DMS114 treated with DMSO at 0.1 percent for 48 hours (cell line): Measurements from ENCODE around the gene AZU1.
A peak's percentile ranks its signal among the peaks of the same experiment; 100 is the strongest.

Experiments used
- DNase-seq: peaks from one replicate; lab custom pipeline; 2025; ENCODE audit not compliant: unreplicated experiment; lab: John Stamatoyannopoulos, UW

The AZU1 gene

DNA sequence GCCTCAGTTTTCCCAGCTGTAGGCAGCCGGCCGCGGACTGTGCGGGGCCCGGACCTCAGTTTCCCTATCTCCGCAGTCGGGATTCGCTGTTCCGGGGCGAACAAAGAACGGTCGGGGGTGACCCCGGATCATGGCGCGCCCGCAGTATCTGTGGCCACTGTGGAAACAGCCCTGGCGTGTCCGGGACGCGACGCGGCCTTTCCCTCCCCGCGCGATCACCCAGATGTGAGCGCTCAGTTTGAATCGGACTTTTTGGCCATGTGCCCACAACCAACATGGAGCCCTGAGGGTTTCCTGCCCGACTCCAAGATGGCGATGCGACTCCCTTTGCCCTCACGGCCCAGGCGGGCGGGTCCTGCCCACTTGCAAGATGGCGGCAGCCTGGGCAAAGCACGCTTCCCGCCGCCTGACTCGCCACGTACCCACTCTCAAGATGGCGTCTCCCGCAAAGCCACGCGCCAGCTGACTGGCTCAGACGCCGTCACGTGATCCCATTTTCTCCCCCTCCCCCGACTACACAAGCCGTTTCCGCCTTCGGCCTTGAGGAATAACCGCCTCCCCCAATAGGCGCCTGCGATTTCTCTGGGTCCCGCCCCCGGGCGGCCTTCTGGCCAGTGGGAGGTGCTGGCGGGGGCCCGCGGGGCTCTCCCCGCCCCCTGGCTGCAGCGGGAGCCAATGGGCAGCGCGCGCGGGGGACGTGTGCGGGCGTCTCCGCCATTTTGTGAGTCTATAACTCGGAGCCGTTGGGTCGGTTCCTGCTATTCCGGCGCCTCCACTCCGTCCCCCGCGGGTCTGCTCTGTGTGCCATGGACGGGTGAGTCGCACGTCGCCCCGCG is 30.7 kb upstream of the AZU1 start, which contains the start of gene PTBP1:
PTBP1 (plus strand) TSS at position 761 of the 836 bp plus-strand sequence; CDS start at position 807, 46 bp downstream.
- DNase-seq = peak; percentile 96

DNA sequence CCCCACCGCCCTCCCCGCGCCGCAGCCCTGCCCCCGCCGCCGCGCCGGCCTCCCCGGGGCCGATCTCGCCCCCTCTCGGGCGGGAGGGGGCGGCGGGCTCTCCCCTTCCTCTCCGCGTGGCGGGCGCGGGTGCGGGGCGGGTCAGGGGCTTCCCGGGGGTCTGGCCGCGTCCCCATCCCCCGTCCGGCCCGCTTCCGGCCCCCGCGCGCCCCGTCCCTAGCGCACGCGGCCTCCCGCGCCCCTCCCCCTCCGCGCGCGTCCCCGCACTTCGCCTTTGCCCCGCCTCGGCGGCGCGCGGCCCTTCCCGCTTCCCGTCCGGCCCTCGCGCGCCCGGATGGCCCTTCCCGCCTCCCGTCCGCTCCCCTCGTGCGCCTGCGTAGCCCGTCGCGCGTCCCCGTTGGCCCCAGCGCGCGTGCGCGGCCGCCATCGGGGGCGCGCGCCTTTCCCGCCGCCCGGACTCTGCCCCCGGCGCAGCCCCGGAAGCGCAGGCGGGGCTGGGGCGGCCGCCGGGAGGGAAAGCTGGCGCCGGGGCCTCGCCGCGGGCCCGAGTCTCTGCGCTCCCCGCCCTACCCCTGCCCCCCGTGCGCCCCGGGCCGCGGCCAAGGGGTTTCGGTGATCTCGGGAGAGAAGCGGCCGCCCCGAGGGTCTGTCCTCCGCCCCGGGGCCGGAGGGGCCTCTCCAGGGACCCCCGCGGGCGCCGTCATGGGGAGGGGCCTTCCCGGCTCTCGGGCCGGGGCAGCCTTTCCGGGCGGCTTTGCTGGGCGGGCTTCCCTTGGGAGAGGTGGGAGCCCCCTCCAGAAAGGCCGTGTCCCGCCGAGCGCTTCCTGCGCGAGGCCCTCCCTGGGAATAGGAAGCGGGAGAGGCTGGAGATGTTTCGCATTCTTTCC is 29.9 kb upstream of the AZU1 start:
- DNase-seq = peak; percentile 32

DNA sequence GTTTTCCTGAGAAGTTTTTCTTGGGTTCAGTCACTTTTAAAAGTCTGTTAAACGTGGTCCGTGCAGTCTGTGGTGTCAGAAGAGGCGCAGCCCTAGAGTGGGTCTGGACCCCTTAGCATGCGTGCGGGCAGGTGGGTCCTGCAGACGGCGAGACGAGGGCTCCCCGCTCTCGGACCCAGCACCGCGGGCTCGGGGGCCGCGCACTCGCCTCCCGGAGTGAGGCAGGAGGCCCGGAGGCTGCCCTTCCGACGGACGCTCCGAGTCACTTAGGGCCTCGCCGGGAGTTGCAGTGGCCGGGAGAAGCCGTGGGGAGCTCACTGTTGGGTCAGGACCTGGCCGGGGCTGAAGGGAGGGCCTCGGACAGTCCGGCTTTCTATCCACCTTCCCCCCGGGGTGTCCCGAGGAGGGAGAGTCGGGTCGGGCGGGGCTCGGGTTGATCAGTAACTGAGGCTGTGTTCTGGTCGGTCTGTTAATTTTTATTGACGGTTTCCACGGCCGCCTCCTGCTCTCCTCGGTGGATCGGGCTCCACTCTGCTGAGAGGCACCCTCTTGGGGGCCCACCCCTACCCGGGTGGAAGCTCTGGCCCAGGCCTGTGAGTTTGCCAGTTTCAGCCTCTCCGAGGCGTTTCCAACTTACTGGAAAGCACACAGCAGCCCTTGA is 29.1 kb upstream of the AZU1 start:
- no peak for DNase-seq

DNA sequence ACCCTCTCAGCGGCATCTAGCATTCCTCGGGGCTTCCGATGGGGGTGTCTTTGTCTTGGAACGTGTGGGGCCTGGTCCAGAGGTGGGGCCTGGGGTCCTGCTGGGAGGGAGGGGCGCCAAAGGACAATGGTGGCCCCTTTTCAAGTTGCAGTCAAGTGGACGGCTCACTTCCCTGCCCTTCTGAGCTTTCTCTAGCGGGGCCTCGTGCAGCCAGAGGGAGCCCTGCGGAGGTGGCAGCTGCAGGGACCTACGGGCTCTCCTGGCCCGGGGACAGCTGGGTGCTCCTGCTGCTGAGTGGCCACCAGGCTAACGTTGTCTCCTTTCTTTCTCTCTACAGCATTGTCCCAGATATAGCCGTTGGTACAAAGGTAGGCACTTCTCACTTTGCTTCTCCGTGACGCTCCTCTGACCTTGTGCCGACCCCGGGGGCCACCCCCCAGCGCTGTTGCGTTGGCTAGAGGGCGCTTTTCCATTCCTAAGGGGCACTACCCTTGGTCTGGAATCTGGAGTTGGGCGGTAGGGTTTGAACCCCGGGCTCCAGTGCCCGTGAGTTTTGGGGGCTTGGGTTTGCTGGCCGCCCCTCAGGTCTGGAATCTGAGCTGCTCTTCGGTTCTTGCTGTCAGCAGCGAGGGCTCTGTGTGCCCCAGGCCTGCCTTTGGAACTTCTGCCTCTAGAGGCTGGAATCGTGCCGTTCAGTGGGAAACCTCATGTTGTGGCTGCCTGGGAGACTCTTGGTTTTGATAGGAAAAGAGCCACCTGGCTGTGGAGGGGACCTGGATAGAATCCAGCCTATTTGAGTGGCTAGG is 28.4 kb upstream of the AZU1 start:
- DNase-seq = peak; percentile 5

DNA sequence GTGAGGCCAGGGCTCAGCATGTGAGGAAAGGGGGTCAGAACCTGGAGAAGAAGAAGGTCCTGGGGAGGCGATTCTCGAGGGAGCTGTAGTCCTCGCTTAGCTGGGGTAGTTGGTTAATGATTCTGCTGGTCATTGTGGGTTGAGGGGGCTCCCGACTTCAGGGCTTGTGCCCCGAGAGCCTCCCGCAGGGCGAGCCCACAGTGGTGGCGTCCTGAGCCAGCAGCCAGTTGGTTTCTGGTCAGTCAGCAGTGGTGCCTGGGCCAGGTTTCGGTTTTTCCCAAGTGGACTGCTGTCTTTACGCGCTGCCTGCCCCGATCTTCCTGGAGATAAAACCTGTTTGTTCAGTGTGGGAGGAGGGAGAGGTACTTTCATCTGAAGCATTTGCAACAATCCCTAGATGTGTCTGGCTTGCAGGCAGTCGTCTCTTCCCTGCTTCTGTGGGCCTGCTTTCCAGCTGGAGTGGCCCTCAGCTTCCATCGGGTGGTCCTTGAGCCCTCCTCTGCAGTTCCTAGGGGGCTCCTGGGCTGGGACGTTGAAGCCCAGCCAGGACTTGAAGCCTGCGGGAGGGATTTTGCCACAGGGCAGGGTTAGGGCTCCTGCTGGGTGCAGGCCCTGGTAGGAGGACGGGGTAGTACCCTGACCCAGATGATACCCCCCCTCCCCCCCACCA is 27.1 kb upstream of the AZU1 start:
- DNase-seq = no peak

DNA sequence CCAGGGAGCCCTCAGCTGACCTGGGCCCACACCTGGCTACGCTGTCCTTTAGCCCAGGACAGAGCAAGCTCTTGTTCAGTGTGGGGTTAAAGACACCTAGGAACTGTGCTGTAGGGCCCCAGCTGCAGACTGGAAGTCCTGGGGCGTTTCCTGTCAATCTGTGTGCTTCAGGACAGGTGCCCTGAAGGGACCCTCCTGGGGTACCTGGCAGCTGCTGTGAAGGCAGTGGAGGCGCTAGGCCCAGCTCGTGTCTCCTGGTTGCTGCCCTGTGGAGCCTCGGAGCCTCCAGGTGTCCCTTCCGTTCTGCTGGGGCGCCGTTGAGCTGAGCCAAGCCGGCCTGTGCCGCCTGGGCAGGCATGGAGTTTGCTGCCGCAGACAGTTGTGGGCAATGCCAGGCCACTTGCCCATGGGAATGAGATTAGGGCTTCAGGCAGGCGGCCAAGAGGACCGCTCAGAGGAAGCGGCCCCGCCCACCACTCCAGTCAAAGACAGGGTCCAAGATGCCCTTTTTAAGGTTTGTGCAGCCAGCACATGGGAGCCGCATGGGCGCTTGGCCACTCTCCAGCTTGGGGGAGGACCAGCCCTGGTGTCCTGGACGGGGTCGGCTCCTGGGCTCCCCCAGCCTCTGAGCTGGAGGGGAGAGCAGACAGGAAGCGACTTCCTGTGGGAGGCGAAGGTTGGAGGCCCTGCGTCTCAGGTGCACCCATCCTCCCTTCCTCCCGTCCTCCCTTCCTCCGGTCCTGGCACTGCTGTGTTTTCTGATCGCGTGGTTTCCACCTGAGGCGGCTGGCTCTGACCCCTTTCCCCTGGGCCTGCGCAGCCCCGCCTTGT is 26.4 kb upstream of the AZU1 start:
- DNase-seq = no peak

DNA sequence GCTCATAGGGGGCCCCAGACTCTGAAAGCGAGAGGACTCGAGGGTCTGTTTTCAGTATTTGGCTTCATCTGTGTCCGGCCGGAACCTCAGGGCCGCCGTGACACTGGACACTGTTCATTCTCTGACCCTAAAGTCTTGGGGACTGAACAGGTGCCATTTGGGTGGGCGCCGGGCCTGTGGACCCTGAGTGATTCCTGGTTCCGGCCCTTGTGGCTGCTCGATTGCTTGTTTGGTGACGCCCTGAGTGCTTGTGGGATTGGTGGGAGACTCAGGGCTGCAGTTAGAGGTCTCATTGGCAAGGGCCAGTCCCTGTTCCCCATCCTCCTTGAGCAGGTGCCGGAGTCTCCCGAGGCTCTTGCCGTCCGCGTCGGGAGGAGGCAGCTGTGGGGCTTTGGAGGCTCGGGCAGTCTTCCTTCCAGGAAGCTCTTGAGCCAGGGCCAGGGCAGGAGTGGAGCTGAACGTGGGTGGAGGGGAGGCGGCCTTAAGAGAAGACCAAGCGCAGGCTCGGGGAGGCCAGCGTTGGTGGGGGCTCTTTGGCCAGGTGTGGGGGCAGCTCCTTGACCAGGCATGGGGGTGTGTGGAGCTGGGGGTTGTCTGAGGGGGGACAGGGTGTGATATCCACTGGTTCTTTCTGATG is 25.7 kb upstream of the AZU1 start:
- DNase-seq = no peak

DNA sequence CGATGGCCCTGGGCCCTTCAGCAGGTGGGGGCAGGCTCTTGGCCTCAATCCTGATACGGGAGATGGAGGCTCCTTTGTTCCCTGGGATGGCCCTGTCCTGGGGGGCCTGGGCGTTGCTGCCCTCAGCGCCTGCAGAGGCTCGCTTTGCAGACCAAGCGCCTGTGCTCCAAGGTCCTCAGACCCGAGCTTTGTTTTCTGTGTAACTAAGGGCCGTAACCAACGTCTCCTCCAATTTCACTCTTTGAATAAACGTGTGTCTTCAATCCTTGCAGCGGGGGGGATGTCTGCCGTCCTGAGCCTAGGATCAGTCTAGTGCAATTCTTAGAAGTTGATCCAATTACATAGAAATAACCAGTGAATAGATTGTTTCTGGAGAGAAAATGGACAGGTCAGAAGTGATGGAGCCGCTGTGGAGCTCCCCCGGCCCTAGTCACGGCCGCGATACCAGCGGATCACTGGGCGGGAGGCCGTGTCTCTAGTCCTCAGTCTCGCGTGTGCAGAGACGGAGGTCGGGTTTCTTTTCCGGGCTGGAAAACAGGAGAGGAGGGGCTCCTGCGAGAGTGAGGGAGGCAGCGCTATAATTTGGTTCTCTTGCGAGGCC is 25.0 kb upstream of the AZU1 start:
- no peak for DNase-seq

DNA sequence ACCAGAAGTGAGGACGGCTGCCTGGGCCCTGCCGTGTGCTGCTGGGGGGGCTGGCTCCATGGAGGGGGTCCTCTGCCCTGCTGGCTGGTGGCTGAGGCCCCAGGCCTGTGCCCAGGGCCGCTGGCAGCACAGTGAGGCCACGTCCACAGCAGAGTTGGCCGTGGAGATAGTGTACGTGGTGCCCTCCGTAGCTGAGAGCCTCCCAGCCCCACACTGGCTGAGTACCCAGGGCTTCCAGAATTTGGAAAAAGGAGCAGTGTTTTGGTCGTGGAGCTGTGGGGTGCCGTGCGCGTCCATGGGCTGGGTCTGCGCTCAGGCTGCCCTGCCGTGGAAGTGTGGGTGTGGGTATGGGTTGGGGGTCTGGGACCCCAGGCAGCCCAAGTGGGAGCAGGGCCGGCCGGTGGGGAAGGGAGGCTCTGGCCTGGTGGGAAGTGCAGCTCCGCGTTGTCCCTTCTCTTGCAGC is 24.5 kb upstream of the AZU1 start:
- DNase-seq = no peak

DNA sequence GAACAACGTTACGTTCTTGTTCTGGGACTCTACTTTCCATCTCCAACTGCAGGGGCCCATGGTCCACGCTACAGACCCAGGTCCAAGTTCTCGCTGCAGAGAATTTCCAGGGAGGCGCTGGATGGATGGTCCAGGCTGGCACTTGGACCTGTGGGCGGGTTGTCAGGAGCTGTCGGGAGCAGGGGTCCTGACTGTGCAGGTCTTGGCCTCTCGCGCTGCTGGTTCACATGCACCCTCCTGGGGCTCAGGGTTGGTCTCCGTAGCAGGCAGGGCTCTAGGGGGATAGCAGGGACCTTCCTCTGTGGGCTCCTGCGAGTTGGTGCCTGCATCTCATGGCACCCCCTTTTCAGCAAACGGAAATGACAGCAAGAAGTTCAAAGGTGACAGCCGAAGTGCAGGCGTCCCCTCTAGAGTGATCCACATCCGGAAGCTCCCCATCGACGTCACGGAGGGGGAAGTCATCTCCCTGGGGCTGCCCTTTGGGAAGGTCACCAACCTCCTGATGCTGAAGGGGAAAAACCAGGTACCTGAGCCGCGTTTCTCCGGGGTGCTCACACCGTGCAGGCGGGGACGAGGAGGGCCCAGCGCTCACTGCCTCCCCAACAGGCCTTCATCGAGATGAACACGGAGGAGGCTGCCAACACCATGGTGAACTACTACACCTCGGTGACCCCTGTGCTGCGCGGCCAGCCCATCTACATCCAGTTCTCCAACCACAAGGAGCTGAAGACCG is 23.8 kb upstream of the AZU1 start:
- DNase-seq = no peak

DNA sequence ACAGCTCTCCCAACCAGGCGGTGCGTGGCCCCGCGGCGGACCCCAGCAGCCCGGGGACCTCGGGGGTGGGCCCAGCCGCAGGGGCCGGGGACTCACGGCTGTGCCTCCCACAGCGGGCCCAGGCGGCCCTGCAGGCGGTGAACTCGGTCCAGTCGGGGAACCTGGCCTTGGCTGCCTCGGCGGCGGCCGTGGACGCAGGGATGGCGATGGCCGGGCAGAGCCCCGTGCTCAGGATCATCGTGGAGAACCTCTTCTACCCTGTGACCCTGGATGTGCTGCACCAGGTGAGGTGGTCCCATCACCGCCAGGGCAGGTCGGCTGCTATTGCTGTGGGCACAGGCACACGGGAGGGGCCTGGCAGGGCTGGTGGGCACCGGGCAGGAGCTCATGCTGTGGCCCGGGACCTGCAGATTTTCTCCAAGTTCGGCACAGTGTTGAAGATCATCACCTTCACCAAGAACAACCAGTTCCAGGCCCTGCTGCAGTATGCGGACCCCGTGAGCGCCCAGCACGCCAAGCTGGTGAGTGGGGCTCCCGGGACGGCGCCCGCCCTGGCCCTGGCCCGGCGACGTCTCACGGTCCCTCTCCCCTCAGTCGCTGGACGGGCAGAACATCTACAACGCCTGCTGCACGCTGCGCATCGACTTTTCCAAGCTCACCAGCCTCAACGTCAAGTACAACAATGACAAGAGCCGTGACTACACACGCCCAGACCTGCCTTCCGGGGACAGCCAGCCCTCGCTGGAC is 23.0 kb upstream of the AZU1 start:
- DNase-seq = no peak

DNA sequence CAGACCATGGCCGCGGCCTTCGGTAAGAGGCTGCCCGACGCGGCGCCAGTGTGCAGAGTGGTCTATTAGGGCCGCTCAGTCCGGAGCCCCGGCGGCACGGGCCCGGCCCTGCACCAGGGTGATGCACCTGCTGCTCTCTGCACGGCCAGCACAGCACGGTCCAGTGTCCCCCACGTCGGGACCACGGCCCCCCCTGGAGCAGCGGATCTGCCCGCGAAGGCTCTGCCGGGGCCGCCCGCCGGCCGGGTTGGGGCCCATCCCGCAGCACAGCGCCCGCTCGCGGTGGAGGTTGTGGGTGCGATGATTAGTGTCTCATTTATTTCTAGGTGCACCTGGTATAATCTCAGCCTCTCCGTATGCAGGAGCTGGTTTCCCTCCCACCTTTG is 22.5 kb upstream of the AZU1 start:
- no peak for DNase-seq

DNA sequence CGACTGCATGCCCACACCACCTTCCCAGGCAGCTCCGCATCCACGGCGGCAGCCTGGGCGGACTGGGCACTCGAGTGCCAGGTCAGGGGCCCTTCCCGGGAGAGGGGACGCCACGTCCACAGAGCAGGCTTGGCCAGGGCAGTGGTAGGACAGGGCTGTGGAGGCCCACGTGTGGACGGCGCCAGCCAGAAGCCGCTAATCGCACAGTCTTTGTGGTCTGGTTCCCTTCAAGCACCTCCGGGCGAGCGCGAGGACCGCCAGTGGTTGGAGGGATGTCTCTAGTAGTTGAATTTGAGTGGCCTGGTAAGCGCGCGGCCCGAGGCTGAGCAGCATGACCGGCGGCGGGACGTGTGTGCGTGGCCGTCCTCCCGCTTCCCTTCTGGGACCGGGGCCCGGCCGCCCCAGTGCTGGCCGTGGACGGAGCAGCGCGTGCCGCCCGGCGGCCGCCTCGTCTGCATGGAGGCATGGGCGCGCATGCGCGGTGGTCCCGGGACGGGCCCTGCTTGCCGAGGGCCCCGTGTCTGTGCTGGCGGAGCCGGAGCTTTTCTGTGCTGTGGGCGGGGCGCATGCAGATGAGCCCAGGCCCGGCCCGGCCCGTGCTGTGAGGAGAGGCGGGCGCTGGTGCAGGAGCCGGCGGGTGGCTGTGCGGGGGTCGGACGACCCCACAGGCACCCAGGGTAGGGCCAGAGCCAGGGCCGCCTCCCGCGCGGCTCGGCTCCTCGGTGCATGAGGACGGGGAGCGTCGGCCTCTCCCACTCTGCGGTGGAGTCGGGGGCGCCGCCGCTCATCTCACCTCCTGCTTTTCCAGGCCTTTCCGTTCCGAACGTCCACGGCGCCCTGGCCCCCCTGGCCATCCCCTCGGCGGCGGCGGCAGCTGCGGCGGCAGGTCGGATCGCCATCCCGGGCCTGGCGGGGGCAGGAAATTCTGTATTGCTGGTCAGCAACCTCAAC is 21.8 kb upstream of the AZU1 start:
- no peak for DNase-seq

DNA sequence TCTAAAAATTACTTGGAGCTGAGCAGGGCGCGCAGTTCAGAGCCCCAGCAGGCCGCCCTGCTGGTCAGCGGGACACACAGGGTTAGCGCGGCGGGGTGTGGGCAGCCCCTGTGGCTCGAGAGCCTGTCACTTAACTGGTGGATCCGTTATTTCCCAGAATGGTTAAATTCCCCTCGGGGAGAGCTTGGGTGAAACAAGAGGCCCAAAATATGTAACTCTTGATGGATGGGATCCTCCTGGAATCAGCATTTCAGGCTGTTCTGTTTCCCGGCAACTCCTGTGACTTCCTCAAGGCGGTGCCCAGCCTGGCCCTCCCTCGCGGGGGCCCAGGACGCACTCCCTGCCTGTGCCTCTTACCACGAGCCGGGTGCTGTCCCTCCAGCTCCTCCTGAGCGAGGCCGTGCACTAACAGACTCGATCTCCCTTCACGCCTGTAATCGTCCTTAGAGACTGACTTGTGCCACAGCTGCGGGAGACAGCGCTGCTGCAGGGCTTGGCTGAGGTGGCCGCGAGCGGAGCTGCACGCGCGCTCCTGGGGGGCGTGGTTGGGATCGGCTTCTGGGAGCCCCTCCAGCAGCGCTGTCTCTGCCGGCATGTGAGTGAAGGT is 20.7 kb upstream of the AZU1 start:
- DNase-seq = no peak

DNA sequence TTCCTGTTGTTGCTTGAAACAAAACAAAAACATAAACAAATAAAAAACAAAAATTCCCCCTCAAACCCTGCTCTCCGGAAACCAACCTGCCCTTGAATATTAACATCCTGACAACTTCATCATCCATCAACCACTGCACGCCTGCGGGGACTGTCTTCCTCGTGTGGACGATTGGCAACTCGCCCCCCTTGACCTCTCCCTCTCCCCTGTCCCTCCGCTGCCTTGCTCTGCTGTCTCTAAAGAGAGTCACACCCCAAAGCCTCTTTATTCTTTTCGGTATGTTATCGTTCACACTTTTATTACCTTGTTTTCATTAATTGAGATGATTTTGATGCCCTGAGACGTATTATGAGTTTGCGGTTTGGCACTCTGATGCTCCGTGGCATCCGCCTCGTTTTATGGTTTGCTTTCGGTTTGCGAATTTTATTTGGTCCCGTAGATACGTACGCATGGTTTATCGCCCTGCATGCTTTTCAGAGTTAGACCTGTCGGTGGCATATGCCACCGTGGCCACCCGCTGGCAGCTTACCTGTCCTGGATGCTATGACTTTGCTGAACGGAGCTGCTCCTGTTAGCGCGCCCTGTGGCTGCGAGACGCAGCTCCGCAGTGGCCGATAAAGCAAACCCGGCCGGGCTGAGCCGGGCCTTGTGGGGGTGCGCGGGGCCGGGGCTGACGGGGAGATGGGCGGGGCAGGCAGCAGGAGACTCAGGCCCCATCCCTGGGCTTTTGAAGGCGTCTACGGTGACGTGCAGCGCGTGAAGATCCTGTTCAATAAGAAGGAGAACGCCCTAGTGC is 19.8 kb upstream of the AZU1 start:
- no peak for DNase-seq
